Melanocyte of skin (primary cell): ENCODE measurements around the gene PLIN3. TPM values are rescaled to one million over a fixed set of nuclear protein-coding genes. Genes with fewer than 3 reads are reported as not detected.

Source experiments
- total RNA-seq, 2 donors: library from RNA; depleted of rRNA; stranded (reverse); fragments of >200 nt; gene quantifications; 2 replicates each; pipeline ENCODE4 v1.2.3, GENCODE V29; 2012

Gene PLIN3, protein sequence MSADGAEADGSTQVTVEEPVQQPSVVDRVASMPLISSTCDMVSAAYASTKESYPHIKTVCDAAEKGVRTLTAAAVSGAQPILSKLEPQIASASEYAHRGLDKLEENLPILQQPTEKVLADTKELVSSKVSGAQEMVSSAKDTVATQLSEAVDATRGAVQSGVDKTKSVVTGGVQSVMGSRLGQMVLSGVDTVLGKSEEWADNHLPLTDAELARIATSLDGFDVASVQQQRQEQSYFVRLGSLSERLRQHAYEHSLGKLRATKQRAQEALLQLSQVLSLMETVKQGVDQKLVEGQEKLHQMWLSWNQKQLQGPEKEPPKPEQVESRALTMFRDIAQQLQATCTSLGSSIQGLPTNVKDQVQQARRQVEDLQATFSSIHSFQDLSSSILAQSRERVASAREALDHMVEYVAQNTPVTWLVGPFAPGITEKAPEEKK
- total RNA-seq = 100 to 1,000 TPM in 1 of 2 donors, 10 to 100 TPM in 1; 85.0 to 124 TPM

DNA sequence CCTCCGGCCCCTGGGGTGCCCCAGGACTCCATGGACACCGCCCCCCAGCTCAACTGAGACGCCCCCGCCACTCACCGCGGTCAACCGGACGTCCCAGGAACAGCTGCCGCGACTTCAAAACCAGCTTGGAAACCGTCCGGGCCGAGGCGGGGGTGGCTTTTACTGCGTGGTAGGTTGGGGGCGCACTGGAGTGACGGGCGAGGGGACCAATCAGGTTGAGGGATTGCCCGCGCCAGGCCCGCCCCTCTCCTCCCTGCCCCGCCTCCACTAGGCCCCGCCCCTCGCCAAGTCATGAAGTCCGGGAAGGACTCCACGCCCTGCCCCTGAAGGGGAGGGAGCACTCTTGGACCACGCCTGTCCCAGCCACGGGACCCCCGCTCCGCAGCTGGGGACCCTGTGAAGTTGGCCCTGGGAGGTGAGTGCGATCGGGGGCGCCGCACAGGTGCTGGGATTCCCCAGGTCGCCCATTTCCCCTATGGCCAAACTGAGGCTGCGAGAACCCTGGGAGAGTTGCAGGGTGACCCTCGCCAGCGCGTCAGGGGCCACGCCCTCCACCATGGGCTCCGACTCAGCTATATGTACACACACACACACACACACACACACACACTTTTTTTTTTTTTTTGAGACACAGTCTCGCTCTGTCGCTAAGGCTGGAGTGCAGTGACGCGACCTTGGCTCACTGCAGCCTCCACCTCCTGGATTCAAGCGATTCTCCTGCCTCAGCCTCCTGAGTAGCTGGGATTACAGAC, at the start of gene PLIN3:
PLIN3 (minus strand) TSS at position 134 of the 752 bp plus-strand sequence. CDS start 6,273 bp downstream, outside the sequence.

DNA sequence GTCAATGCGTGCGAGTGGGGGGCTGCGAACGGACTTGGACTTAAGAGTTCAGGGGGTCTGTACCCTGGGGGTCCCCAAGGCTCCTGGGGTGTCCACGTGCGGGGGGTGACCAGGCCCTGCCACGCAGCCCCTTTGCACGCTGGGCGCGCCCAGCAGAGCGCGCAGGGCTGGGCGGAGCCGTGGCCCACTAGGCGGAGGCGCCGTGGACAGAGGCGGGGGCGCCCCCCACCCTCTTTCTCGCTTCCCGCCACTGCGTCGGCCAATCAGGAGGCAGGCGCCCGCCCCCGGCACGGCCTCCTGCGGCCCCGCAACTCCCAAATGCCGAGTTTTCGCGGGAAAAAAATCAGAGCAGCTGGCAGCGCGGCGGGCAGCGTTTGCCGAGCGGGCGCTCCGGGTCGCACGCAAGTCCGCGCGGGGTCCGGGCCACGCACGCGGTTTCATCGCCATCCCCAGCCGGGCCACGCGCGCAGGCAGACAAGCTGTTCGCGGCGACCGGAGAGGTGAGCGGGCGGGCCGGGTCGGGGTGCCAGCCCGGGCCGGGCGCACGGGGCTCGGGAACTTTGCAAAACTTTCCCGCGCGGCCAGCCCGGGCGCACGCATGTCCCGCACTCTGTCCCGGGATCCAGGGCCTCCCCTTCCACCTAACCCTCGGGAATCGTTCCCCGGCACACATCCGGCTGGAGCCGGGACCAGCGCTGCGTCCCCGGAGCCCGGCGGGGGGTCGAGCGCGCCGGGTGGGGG, 41.9 kb upstream of the PLIN3 start, which contains the start of gene UHRF1:
UHRF1 (plus strand) TSS at position 346 of the 741 bp plus-strand sequence. CDS start 1,385 bp downstream, outside the sequence.

DNA sequence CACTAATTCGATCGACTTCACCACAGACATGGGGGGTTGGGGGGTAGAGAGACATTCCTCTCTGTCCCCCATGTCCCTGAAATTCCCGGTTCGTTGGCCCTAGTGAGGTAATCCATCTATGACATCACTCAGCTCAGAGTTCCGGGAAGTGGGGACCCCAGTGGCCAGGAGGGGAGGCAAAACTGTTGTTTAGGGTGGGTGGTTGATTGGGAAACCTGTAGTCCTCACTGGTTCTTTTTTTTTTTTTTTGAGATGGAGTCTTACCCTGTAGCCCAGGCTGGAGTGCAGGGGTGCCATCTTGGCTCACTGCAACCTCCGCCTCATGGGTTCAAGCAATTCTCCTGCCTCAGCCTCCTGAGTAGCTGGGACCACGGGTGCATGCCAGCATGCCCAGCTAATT, 35.3 kb upstream of the PLIN3 start, which contains the start of gene ARRDC5:
ARRDC5 (minus strand) TSS at position 101 of the 400 bp plus-strand sequence; CDS start at position 30, 71 bp downstream.

DNA sequence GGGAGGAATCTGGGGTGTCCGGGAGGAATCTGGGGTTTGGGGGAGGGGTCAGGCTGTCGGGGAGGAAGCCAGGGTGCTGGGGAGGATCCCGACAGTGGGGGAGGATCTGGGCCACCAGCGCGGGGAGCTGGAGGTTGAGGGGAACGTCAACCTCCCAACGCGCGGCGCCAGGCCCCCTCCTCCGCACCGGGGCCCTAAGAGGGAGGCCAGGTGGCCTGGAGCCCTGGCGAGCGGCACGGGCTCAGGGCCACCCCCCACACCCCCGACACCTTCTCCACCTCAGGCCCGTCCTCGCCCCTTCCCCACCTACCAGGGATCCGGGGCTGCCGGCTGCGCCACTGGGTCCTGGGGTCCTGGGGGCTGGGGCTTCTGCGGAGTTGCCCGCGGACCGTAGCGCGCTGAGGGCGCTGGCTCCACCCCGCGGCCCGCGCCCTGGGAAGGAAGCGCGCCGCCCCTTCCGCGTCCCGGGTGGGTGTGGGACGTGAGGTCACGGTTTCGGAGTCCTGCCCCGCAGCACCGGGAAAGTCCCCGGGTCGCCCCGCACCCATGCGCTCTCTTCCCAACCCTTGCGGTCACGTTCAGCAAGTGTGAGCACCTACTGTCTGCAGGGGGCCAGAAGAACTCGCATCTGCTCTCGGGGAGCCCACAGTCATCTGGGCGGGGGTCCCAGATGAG, 36.0 kb downstream of the PLIN3 start, which contains the start of gene TICAM1:
TICAM1 (minus strand) TSS at position 409 of the 675 bp plus-strand sequence. CDS start 13,335 bp downstream, outside the sequence.

DNA sequence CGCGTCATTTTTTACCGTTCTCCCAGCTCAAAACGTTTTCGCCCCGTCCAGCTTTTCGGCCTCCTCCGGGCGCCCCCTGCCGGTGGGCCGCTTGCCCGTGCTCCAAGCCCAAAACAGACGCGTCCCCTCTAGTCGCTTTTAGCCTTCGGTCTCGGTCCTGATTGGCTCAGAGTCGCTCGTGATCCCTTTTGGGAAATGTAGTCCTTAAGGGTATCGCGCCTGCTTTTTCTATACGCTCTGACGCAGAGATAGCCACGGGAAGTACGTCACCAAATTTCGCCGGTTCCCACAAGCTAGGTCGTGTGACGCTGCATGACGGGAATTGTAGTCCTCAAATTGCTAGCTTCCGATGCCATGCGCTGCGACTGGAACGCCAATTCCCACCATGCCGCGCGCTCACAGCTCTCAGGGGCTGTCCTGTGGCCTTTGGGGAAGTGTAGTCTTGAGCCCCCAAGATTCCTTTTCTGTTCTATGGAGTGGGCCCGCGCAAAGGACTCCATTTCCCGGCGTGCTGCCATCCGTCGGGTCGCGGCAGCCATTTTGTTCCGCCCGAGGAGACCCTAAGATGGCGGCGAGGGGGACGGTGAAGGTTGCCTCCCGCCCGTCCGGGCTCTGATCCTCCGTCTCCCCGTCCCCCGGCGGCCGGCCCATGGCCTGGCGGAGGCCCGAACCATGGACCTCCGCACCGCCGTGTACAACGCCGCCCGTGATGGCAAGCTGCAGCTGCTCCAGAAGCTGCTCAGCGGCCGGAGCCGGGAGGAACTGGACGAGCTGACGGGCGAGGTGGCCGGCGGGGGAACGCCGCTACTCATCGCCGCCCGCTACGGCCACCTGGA, 76.1 kb downstream of the PLIN3 start, which contains the start of gene FEM1A:
FEM1A (plus strand) TSS at position 552 of the 836 bp plus-strand sequence; CDS start at position 673, 121 bp downstream.

Other genes starting within 250 kb of the PLIN3 start
- gene TNFAIP8L1, start 228.2 kb downstream of the PLIN3 start, total RNA-seq = 1 to 10 TPM; 5.2 to 8.7 TPM
- gene MYDGF, start 197.3 kb downstream of the PLIN3 start, total RNA-seq = 100 to 1,000 TPM; 102 to 180 TPM
- gene DPP9, start 143.8 kb downstream of the PLIN3 start, total RNA-seq = 10 to 100 TPM; 44.0 to 54.6 TPM
- 10 to 100 TPM; 18.3 to 18.9 TPM for gene FEM1A, start 75.9 kb downstream of the PLIN3 start, total RNA-seq
- gene TICAM1, start 36.0 kb downstream of the PLIN3 start, total RNA-seq = 1 to 10 TPM; 6.7 to 7.2 TPM
- gene ARRDC5, start 35.2 kb upstream of the PLIN3 start, total RNA-seq = not detected
- gene UHRF1, start 41.8 kb upstream of the PLIN3 start, total RNA-seq = 10 to 100 TPM in 1 of 2 donors, 1 to 10 TPM in 1; 6.9 to 39.3 TPM
- 10 to 100 TPM in 1 of 2 donors, 1 to 10 TPM in 1; 8.3 to 16.9 TPM for gene KDM4B, start 101.4 kb upstream of the PLIN3 start, total RNA-seq